OCI-LY3 (cell line): ENCODE data around the gene TUBA3C.
"Not testable (repeated sequence)": the region's sequence is repeated elsewhere in the genome, so short reads cannot be mapped to it uniquely, and the experiment has no call there.

Experiments used
- CTCF ChIP-seq: fragments of 200-600, 300-600 bp; sonication (generic); IDR thresholded peaks from 2 replicates; pipeline ENCODE4 v1.5.1; 2014; ENCODE audit warnings: antibody characterized with exemption, low read length, low read depth
- EZH2phosphoT487 ChIP-seq: fragments of 200-600 bp; shearing (Covaris generic); IDR thresholded peaks from 2 replicates; pipeline ENCODE4 v1.6.1; 2018; ENCODE audit warnings: antibody characterized with exemption, mixed run types, low read depth

DNA sequence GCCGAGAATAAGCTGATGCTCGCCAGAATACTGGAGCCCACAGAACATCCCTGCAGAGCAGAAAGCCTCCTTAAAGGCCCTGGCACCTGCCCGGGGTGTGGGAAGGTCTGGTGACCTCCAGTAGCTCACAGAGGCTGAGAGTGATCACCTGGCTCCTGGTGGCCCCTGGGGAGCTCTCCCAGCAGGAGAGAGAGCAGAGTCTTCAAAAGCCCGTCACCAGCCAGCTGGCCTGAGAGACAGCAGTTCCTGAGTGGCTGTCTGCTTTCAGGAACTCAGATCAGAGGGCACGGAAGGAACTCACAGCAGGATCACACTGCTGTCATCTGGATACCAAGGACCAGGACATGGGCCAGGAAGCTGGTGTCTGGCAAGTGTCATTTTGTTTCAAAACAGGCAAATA is 7.7 kb upstream of the TUBA3C start:
- not testable (repeated sequence) for TF ChIP-seq CTCF, EZH2phosphoT487
